Kidney (tissue), 14 donors: ENCODE measurements around the gene CMIP. TPM values are rescaled to one million over a fixed set of nuclear protein-coding genes. Genes with fewer than 3 reads are reported as not detected.

Experiments used
- DNase-seq, 5 donors: peaks; one replicate each; pipeline ENCODE4 v3.0.0-alpha.2; 2013 to 2020
- FAIRE-seq: peaks from 2 replicates; lab custom pipeline; 2012; peaks lifted over from hg19 to GRCh38; lab: Jason Lieb, UNC
- H3K27ac ChIP-seq, 2 donors: one replicate each; pipeline ENCODE4 v1.7.0; 2013; ENCODE audit warnings: low read depth in 2 of 2, low read length in 2 of 2, inconsistent platforms in 1 of 2
- H3K27me3 ChIP-seq: one replicate; pipeline ENCODE4 v1.7.1; 2013; ENCODE audit warnings: low read length, inconsistent platforms; ENCODE audit not compliant: control insufficient read depth, insufficient read depth
- H3K36me3 ChIP-seq, 3 donors: one replicate each; pipeline versions ENCODE4 v1.7.0 to v1.7.1; 2013; ENCODE audit warnings: low read length in 3 of 3, control low read depth in 1 of 3, inconsistent platforms in 1 of 3; ENCODE audit not compliant: insufficient read depth in 3 of 3, control insufficient read depth in 2 of 3
- H3K4me1 ChIP-seq, 3 donors: one replicate each; pipeline versions ENCODE4 v1.7.0 to v1.7.1; 2013; ENCODE audit warnings: low read length in 3 of 3, inconsistent platforms in 1 of 3, low read depth in 1 of 3; ENCODE audit not compliant: control insufficient read depth in 2 of 3, insufficient read depth in 2 of 3
- H3K4me3 ChIP-seq, 3 donors: one replicate each; pipeline versions ENCODE4 v1.7.0 to v1.8.1; 2013; ENCODE audit warnings: low read length in 3 of 3, control low read depth in 1 of 3, inconsistent platforms in 1 of 3
- H3K9ac ChIP-seq, 3 donors: one replicate each; pipeline versions ENCODE4 v1.7.0 to v1.7.1; 2013; ENCODE audit warnings: low read length in 3 of 3, control low read depth in 1 of 3, inconsistent platforms in 1 of 3
- H3K9me3 ChIP-seq, 3 donors: one replicate each; pipeline versions ENCODE4 v1.7.0 to v1.7.1; 2013; ENCODE audit warnings: low read length in 3 of 3, control low read depth in 1 of 3, inconsistent platforms in 1 of 3; ENCODE audit not compliant: control insufficient read depth in 2 of 3, insufficient read depth in 1 of 3
- intact Hi-C: fragments of 100-400 bp; cut with DNase I; formaldehyde crosslinking; loops from one replicate; pipeline ENCODE4 v1.11.1; 2022
- polyA plus RNA-seq: library from polyadenylated mRNA; stranded (reverse); fragments of 350-450 nt; fragmentation: Illumina TruSeq; extraction: RNeasy Lipid Tissue Mini Kit (QIAGEN cat#74804); gene quantifications from one replicate; pipeline ENCODE4 v1.2.3, GENCODE V29; 2014; ENCODE audit warnings: low read depth, low replicate concordance; ENCODE audit not compliant: insufficient read depth
- total RNA-seq: library from RNA; stranded (reverse); fragmentation: NEBNext Ultra II Directional; extraction: Animal tissue kit (Norgen Biotek cat#: 25700); gene quantifications from one replicate; pipeline ENCODE4 v1.2.1, GENCODE V29; 2021
- TF ChIP-seq, protein P1 (sequence below): IDR thresholded peaks from 3 replicates; pipeline ENCODE4 v1.5.1; 2012; ENCODE audit warnings: mild to moderate bottlenecking, moderate library complexity, borderline replicate concordance; ENCODE audit not compliant: insufficient read depth; ENCODE audit errors: extremely low read depth
- donor health status: control.
- donor health status: control.
- donor health status: control.
- donor health status: control.
- donor health status: control.
- donor health status: DM: yes; HTN: yes; CAD: no.
- donor health status: Normal renal cell carcinoma (clear cell type).

The CMIP gene
- total and polyA plus RNA-seq, 2 donors from 2014 or later, result 16.6 to 65.7 TPM

DNA sequence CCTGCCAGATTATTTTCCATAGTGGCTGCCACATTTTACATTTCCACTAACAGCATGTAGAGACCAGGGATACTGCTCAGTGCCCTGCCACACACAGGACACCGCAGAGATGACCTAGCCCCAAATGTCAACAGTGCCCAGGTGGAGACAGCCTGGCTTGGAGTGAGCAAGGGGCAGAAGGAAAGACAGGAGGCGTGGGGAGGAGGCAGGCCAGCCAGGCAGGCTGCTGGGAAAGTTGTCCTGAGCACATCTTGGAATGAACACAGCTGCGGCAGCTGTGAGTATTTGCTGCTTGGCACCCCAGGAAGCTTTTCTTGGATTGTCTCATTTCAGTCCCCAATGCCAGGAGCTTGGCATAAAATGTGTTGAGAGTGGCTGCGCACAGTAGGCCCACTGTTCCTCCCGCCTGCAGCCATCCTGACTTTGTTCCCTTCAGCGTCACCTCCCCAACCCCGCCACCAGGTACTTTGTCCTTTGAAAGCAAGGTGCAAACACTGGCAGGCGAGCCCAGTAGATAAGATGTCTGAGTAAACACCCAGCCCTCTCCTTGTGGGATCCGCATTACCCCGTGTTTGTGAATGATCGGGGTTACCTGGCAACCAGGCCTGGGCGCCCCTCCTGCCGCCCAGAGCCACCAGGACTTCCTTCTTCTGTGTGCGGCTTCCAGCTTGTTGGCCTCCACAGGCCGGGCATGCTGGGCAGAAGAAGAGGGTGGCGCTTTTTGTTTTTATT, 114.0 kb downstream of the CMIP start:
- H3K4me1 ChIP-seq, result peaks cover 0 to 23% (median 3%) of the 10 kb centered on the region in 3 donors
- no peak overlapping the region for H3K9ac ChIP-seq
- FAIRE-seq, result no peak
- no peak overlapping the region for H3K4me3 ChIP-seq
- no peaks in the 10 kb centered on the region for H3K27me3 ChIP-seq
- TF ChIP-seq, protein P1, sequence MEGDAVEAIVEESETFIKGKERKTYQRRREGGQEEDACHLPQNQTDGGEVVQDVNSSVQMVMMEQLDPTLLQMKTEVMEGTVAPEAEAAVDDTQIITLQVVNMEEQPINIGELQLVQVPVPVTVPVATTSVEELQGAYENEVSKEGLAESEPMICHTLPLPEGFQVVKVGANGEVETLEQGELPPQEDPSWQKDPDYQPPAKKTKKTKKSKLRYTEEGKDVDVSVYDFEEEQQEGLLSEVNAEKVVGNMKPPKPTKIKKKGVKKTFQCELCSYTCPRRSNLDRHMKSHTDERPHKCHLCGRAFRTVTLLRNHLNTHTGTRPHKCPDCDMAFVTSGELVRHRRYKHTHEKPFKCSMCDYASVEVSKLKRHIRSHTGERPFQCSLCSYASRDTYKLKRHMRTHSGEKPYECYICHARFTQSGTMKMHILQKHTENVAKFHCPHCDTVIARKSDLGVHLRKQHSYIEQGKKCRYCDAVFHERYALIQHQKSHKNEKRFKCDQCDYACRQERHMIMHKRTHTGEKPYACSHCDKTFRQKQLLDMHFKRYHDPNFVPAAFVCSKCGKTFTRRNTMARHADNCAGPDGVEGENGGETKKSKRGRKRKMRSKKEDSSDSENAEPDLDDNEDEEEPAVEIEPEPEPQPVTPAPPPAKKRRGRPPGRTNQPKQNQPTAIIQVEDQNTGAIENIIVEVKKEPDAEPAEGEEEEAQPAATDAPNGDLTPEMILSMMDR, result no peak
- peaks cover 0 to 2% (median 0%) of the 10 kb centered on the region in 3 donors for H3K36me3 ChIP-seq
- no peaks in the 10 kb centered on the region for H3K9me3 ChIP-seq
- intact Hi-C loops, result no loop called here
- H3K27ac ChIP-seq, result no peak overlapping the region
- peak in 3 of 5 donors; percentile 57 to 65 (median 63) for DNase-seq

DNA sequence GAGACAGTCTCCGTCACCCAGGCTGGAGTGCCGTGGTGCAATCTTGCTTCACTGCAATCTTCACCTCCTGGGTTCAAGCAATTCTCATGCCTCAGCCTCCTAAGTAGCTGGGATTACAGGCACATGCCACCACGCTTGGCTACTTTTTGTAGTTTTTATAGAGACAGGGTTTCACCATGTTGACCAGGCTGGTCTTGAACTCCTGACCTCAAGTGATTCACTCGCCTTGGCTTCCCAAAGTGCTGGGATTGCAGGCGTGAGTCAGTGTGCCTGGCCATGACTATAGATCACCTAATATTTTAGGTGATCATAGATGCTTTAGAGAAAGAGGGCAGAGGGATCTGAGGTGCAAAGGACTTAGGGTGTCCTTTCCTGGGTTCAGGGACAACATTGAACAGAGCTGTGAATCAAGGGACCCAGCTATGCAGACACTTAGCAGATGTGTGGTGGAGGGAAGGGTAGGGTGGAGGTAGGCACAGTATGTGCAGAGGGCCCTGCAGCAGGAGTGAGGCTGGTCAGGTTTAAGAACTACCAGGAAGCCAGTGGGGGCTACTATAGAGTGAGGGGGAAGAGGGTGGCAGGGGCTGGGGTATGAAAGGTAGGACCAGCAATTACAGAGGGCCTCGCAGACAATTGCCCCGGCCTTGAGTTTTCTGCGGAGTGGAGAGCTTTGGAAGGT, 116.5 kb downstream of the CMIP start:
- intact Hi-C loops, result no loop called here
- Histone ChIP-seq H3K4me3 (no peak overlapping the region), H3K27me3 (no peaks in the 10 kb centered on the region), H3K27ac (no peak overlapping the region), H3K9me3 (no peaks in the 10 kb centered on the region), H3K4me1 (peaks cover 0 to 20% (median 3%) of the 10 kb centered on the region in 3 donors), H3K36me3 (peaks cover 0 to 2% (median 0%) of the 10 kb centered on the region in 3 donors), H3K9ac (no peak overlapping the region)
- FAIRE-seq (no peak), DNase-seq (no peak)
- TF ChIP-seq, protein P1, result no peak

DNA sequence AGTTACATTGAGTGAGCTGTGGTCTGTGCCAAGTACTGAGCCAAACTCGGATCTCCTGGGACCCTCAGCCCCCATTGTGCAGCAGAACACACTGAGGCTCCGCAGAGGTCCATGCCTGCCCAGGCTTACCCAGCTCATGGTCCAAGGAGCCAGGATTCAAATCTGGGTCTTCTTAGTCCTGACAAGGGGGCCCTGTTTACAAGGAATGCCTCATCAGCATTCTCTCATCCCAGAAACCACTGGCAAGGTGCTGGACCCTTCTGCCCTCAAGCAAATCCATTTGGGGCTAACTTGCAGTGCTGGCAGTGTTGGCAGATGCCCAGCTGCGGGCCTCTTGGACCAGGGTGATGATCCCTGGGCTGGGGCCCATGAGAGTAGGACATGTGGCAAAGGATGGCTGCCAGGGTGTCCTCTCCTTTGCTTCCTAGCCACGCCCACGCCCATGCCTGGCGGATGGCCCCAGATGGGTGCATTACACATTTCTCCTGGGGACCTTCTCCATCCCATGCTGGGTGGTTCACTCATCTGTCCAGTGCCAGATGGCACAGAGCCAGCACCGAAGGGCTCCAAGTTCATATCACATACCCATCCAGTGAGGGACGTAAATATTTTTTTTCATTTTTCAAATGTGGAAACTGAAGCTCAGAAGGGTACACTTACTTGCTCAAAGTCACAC, 117.7 kb downstream of the CMIP start:
- TF ChIP-seq, protein P1, result no peak
- peaks cover 0 to 2% (median 0%) of the 10 kb centered on the region in 3 donors for H3K36me3 ChIP-seq
- no peak overlapping the region for H3K4me3 ChIP-seq
- no peak overlapping the region for H3K9ac ChIP-seq
- peak in 1 of 5 donors; percentile 70 for DNase-seq
- H3K27me3 ChIP-seq, result no peaks in the 10 kb centered on the region
- no peak overlapping the region for H3K27ac ChIP-seq
- H3K4me1 ChIP-seq, result peaks cover 0 to 16% (median 3%) of the 10 kb centered on the region in 3 donors
- no peak for FAIRE-seq
- intact Hi-C loops, result no loop called here
- no peaks in the 10 kb centered on the region for H3K9me3 ChIP-seq
